Calu3 (cell line): Measurements from ENCODE around the gene SLIT3. TPM values are rescaled to one million over a fixed set of nuclear protein-coding genes. Genes with fewer than 3 reads are reported as not detected.

Experiments
- BruUV-seq: library from RNA; stranded (reverse); fragments of 400-500 nt; replicated peaks from 2 replicates; lab custom pipeline; 2021; lab: Mats Ljungman, UMichigan
- CTCF ChIA-PET: fragments of 300-600 bp; sonication (Branson Sonifier 250); formaldehyde crosslinking; loops from one replicate; lab custom pipeline; 2022; ENCODE audit warnings: antibody characterized with exemption; lab: Charles Lee
- DNase-seq: peaks from one replicate; pipeline ENCODE4 v3.0.0; 2022
- H3K27ac Mint-ChIP-seq: one replicate; pipeline ENCODE4 v1.8.0; 2022; ENCODE audit warnings: mixed read lengths; ENCODE audit not compliant: unreplicated experiment
- H3K27me3 Mint-ChIP-seq: one replicate; pipeline ENCODE4 v1.8.0; 2022; ENCODE audit warnings: mixed read lengths; ENCODE audit not compliant: unreplicated experiment
- H3K36me3 Mint-ChIP-seq: one replicate; pipeline ENCODE4 v1.8.0; 2022; ENCODE audit warnings: mild to moderate bottlenecking, moderate library complexity, mixed read lengths; ENCODE audit not compliant: insufficient read depth, unreplicated experiment
- H3K4me1 Mint-ChIP-seq: one replicate; pipeline ENCODE4 v1.8.0; 2022; ENCODE audit warnings: mild to moderate bottlenecking, low read depth, mixed read lengths; ENCODE audit not compliant: unreplicated experiment
- H3K4me3 Mint-ChIP-seq: one replicate; pipeline ENCODE4 v1.8.0; 2022; ENCODE audit warnings: mild to moderate bottlenecking, low read depth, moderate library complexity, mixed read lengths; ENCODE audit not compliant: unreplicated experiment
- H3K9me3 Mint-ChIP-seq: one replicate; pipeline ENCODE4 v1.8.0; 2022; ENCODE audit warnings: low read depth, mixed read lengths; ENCODE audit not compliant: unreplicated experiment
- intact Hi-C: fragments of 100-400 bp; cut with micrococcal nuclease; formaldehyde crosslinking; loops from one replicate; pipeline ENCODE4 v1.10.0; 2022; ENCODE audit not compliant: unreplicated experiment
- total RNA-seq: library from RNA; stranded (reverse); gene quantifications from 2 replicates; pipeline ENCODE4 v1.2.3, GENCODE V29; 2022
- TF ChIP-seq, protein P1 (sequence below): fragments of 200-600 bp; IDR thresholded peaks from one replicate; pipeline ENCODE4 v1.8.0; 2022; ENCODE audit warnings: antibody characterized with exemption; ENCODE audit not compliant: unreplicated experiment

SLIT3 gene
- total RNA-seq, 1 experiment from 2014 or later = not detected

DNA sequence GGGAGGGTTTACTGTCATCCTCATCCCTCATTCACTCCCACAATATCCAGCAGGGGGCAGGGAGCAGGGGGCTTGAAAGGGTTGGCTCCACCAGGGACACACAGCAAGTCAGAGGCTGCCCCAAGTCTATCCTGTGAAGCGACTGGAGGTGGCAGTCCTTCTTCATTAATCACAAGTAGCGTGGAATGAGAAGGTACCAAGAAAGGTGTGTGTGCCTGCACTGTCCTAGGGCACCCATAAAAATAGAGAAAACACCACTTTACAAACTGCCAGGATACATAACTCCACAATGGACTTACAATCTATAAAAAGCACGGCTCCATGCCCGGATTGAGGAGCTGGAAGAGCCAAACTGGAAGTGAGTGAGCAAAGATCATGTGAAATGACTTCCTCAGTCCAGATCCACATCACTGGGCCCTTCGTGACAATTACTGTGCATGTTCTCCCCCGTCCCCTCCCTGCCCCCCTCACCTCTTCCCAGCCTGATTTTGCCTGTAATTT lies 183.9 kb downstream of the SLIT3 start:
- CTCF ChIA-PET = no interaction called here
- peaks cover 5% of the 10 kb centered on the region for H3K9me3 Mint-ChIP-seq
- intact Hi-C loops = loop anchor here (5.0 kb wide), 1 partner anchor 185 kb away; the partner anchor contains the start of gene SLIT3
- no TSS peak for BruUV-seq
- no peaks in the 10 kb centered on the region for H3K36me3 Mint-ChIP-seq
- TF ChIP-seq, protein P1, sequence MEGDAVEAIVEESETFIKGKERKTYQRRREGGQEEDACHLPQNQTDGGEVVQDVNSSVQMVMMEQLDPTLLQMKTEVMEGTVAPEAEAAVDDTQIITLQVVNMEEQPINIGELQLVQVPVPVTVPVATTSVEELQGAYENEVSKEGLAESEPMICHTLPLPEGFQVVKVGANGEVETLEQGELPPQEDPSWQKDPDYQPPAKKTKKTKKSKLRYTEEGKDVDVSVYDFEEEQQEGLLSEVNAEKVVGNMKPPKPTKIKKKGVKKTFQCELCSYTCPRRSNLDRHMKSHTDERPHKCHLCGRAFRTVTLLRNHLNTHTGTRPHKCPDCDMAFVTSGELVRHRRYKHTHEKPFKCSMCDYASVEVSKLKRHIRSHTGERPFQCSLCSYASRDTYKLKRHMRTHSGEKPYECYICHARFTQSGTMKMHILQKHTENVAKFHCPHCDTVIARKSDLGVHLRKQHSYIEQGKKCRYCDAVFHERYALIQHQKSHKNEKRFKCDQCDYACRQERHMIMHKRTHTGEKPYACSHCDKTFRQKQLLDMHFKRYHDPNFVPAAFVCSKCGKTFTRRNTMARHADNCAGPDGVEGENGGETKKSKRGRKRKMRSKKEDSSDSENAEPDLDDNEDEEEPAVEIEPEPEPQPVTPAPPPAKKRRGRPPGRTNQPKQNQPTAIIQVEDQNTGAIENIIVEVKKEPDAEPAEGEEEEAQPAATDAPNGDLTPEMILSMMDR = no peak
- H3K27ac Mint-ChIP-seq = no peak overlapping the region
- no peak overlapping the region for H3K4me3 Mint-ChIP-seq
- H3K4me1 Mint-ChIP-seq = no peaks in the 10 kb centered on the region
- peak; percentile 8 for DNase-seq
- peaks cover 25% of the 10 kb centered on the region for H3K27me3 Mint-ChIP-seq

DNA sequence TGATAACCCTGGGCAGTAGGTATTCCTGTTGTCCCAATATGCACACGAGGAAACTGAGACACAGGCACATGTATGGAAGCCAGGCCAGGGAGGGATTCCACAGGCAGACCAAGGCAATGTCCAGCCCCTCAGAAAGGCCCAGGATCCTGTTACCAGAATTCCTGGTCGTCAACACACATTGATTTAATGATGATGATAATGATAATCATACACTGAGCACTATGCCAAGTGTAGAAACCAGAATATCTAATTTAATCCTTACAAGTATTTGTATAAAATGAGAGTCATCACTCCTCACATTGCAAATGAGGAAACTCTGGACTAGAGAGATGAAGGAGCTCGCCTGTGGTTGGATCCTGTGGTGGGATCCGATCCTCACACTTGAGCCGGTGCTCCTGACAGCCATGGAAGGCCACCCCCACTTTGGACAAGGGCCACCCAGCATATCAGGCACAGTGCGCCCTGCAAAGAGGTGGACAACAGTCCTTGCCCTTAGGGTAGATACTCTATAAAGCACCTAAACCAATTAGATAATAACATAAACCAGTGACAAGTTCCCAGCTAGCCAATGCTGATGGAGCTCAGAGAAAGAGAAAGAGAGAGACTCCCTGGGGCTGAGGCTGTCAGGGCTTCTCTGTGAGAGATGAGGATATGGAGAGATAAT lies 185.3 kb downstream of the SLIT3 start:
- no TSS peak for BruUV-seq

DNA sequence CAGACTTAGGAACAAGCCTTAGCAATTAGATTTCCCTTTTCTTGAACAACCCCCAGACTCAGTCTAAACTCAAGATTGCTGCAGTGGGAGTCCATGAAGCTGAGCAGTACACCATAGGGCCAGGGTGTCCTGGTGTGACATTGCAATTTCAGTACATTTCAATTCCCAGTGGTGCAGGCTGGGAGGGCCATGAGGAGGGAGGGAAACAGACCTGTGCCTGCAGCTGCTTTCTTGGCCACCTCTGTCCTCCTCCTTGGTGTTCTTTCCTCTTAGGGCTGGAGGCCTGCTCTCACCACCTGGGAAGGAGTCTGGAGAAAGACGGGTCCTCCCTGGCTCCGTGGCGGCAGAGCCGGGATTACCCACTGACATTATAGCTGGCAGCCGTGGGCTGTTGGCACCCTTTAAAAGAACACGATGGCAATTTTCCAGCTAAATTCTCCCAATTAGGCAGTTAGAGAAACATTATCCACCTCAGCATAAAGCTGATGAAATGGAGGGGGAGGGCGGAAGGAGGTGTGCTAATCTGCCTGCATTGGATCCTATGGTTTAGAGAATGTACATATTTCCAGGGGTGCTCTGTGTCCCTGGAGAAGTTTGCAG lies 186.4 kb downstream of the SLIT3 start:
- Mint-ChIP-seq H3K4me1 (no peaks in the 10 kb centered on the region), H3K27me3 (peaks cover 13% of the 10 kb centered on the region), H3K4me3 (no peak overlapping the region), H3K27ac (no peak overlapping the region), H3K9me3 (peaks cover 5% of the 10 kb centered on the region), H3K36me3 (no peaks in the 10 kb centered on the region)
- intact Hi-C loops = loop anchor here (5.0 kb wide), 1 partner anchor 188 kb away; the partner anchor contains the start of gene SLIT3
- CTCF ChIA-PET = no interaction called here
- TF ChIP-seq, protein P1 = no peak
- DNase-seq = no peak
- BruUV-seq = no TSS peak

More for the DNA sequence above, 185.3 kb downstream of the SLIT3 start:
- CTCF ChIA-PET = interaction anchor here (0.6 kb wide), 1 partner anchor 342 kb away, joined by 6 read pairs; no protein-coding TSS in a partner anchor
- no peak for DNase-seq
- peaks cover 23% of the 10 kb centered on the region for H3K27me3 Mint-ChIP-seq
- no peak overlapping the region for H3K27ac Mint-ChIP-seq
- TF ChIP-seq, protein P1 = no peak
- H3K4me1 Mint-ChIP-seq = no peaks in the 10 kb centered on the region
- intact Hi-C loops = loop anchor here (5.0 kb wide), 1 partner anchor 187 kb away; the partner anchor contains the start of gene SLIT3
- H3K9me3 Mint-ChIP-seq = peaks cover 5% of the 10 kb centered on the region
- H3K4me3 Mint-ChIP-seq = no peak overlapping the region
- no peaks in the 10 kb centered on the region for H3K36me3 Mint-ChIP-seq

DNA sequence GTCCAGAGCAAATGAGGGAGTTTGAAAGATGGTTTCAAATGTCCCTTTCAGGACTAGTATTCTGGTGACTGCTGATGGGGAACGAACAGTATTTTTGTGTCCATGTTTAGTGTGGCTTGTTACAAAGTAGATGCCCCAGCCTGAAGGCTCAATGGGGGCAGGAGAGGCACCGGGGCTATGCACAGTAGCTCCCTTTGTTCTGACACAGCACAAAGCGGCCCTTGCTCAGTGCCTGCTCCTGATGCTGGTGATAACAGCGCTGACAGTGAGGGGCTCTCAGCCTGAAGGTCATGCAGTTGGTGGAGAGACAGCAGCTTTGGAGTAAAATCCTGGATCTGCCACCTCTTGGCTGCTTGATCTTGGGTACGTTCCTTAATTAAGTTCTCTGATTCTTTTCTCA lies 188.9 kb downstream of the SLIT3 start:
- Mint-ChIP-seq H3K27me3 (peaks cover 27% of the 10 kb centered on the region), H3K36me3 (no peaks in the 10 kb centered on the region), H3K27ac (no peak overlapping the region), H3K9me3 (peaks cover 10% of the 10 kb centered on the region), H3K4me3 (no peak overlapping the region), H3K4me1 (no peaks in the 10 kb centered on the region)
- no TSS peak for BruUV-seq
- CTCF ChIA-PET = no interaction called here
- intact Hi-C loops = no loop called here
- no peak for DNase-seq
- TF ChIP-seq, protein P1 = no peak
